PFSK-1 (cell line): Measurements from ENCODE around the gene GRM4.

Source experiments
- FOXP2 ChIP-seq: optimal IDR thresholded peaks from 2 replicates; pipeline ENCODE3; 2011; ENCODE audit warnings: borderline replicate concordance, control low read depth, inconsistent platforms; ENCODE audit not compliant: insufficient read depth; ENCODE audit errors: extremely low read length, extremely low read depth
- POLR2AphosphoS5 ChIP-seq: IDR thresholded peaks from 2 replicates; pipeline ENCODE4 v1.6.1; 2012; ENCODE audit warnings: low read depth, mild to moderate bottlenecking, control low read depth, low read length, moderate library complexity
- SIN3A ChIP-seq: IDR thresholded peaks from 2 replicates; pipeline ENCODE4 v1.6.1; 2012; ENCODE audit warnings: mild to moderate bottlenecking, low read length, moderate library complexity, borderline replicate concordance; ENCODE audit not compliant: insufficient read depth
- TAF1 ChIP-seq: IDR thresholded peaks from 2 replicates; pipeline ENCODE4 v1.6.1; 2012; ENCODE audit warnings: low read length, control low read depth, borderline replicate concordance; ENCODE audit not compliant: insufficient read depth
- TF ChIP-seq, protein P1 (sequence below), 2 experiments: IDR thresholded peaks; 2 replicates each; pipeline versions ENCODE4 v1.6.1 to v1.8.0; 2011 to 2012; ENCODE audit warnings: low read depth in 2 of 2, low read length in 2 of 2, control low read depth in 1 of 2, inconsistent platforms in 1 of 2, mild to moderate bottlenecking in 1 of 2, moderate library complexity in 1 of 2; ENCODE audit not compliant: insufficient read depth in 1 of 2

The GRM4 gene

DNA sequence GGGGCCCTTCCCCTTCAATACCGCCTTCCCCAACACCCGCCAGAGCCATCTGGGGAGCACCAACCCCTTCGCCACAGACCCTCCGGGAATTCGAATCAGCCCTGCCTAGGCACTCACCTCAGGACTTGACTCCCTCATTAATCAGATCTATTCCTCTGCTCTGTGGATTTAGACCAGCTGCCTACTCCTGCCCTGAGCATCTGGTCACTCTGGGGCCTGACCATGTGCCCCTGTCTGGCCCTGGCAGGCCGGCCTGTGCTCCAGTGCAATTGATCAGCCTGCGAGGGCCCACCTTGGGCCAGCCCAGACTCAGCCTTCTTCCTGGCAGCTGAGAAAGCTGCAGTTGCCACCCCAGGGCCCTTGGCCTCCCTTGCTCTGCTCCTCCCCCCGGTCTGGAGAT, 46.0 kb downstream of the GRM4 start:
- TF ChIP-seq, protein P1, sequence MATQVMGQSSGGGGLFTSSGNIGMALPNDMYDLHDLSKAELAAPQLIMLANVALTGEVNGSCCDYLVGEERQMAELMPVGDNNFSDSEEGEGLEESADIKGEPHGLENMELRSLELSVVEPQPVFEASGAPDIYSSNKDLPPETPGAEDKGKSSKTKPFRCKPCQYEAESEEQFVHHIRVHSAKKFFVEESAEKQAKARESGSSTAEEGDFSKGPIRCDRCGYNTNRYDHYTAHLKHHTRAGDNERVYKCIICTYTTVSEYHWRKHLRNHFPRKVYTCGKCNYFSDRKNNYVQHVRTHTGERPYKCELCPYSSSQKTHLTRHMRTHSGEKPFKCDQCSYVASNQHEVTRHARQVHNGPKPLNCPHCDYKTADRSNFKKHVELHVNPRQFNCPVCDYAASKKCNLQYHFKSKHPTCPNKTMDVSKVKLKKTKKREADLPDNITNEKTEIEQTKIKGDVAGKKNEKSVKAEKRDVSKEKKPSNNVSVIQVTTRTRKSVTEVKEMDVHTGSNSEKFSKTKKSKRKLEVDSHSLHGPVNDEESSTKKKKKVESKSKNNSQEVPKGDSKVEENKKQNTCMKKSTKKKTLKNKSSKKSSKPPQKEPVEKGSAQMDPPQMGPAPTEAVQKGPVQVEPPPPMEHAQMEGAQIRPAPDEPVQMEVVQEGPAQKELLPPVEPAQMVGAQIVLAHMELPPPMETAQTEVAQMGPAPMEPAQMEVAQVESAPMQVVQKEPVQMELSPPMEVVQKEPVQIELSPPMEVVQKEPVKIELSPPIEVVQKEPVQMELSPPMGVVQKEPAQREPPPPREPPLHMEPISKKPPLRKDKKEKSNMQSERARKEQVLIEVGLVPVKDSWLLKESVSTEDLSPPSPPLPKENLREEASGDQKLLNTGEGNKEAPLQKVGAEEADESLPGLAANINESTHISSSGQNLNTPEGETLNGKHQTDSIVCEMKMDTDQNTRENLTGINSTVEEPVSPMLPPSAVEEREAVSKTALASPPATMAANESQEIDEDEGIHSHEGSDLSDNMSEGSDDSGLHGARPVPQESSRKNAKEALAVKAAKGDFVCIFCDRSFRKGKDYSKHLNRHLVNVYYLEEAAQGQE (IDR thresholded peaks at IDR 0.05; ENCODE audit: insufficient read depth in 1 of 2, low read depth in 2 of 2, low read length in 2 of 2), result no peak
- TF ChIP-seq TAF1, result no peak
- TF ChIP-seq FOXP2, result no peak
- TF ChIP-seq SIN3A, result no peak
- TF ChIP-seq POLR2AphosphoS5, result no peak

DNA sequence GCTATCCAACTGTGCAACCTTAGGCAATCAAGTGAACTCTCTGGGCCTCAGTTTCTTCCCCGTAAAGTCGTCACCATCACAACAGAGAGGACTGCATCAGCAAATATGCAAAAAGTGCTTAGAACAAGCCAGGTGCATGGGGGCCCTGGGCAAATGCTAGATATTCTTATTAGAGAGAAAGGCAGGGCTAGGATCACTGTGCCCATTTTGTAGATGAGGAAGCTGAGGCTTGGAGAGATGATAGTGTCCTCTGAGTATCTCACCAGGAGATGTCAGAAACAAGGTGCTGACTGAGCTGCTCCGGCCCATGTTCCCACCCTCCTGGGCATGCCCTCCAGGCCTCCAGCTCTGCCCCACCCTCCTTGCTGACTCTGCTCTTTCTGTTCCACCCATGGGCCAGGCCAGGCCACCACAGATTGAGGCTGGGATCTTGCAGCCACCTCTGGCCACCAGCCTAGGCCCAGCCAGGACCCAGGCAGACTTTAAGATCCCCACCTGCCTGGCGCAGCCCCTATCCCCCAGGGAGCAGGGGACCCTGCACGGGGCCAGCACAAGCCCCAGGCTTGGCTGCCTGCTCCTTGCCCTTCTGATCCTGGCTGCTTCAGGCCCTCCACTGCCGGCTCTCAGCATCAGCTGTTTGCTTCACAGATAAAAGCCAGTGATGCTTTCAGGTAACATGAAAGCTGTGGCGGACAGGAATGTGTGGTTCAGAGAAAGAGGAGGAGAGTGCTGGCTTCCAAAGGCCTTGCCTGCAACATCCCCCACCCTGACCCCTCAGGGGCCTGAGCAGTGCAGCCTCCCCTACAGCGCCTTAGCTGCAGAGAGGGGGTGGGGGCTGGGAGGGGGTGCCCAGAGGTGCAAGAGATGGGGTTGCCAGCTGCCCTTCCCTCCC, 47.6 kb downstream of the GRM4 start:
- TF ChIP-seq SIN3A (no peak), POLR2AphosphoS5 (no peak)

DNA sequence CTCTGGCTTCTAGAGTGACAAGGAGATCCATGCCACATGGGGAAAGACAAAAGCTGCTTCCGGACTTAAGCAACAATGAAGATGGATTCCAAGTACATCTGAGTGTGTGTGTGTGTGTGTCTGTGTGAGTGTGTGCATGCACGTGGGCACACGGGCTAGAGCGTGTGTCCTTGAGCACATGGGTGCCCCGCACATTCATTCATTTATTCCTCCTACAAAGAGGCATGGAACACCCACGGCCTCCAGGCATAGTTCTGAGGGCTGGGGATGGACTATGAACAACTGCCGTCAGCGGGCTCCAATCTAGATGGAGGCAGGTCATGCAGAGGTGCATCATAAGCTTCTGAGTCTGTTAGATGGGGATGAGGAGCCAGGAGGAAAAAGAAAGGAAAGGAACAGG, 49.1 kb downstream of the GRM4 start:
- TF ChIP-seq, protein P1 (IDR thresholded peaks at IDR 0.05; ENCODE audit: insufficient read depth in 1 of 2, low read depth in 2 of 2, low read length in 2 of 2), result no peak
- TF ChIP-seq SIN3A, result no peak
- TF ChIP-seq TAF1, result no peak
- TF ChIP-seq POLR2AphosphoS5, result no peak
- TF ChIP-seq FOXP2, result no peak

DNA sequence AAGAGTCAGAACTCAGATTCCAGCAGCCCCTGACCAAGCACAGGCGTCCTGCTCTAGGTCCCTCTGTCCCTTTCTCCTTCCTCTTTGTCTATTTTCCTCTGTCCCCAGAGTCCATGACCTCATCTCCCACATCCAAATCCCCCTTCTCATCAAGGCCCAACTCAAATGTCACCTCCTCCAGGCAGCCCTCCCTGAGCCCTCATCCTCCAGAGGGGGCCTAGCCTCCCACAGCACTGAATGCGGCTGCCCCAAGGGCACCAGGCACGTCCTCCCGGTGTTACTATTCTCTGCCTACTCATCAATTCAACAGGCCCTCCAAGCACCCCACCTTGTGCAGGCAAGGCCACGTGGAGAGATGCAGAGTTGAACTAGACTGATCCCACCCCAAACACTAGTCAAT, 49.7 kb downstream of the GRM4 start:
- TF ChIP-seq SIN3A, result no peak
- TF ChIP-seq, protein P1 (IDR thresholded peaks at IDR 0.05; ENCODE audit: insufficient read depth in 1 of 2, low read depth in 2 of 2, low read length in 2 of 2), result no peak
- TF ChIP-seq TAF1, result no peak

DNA sequence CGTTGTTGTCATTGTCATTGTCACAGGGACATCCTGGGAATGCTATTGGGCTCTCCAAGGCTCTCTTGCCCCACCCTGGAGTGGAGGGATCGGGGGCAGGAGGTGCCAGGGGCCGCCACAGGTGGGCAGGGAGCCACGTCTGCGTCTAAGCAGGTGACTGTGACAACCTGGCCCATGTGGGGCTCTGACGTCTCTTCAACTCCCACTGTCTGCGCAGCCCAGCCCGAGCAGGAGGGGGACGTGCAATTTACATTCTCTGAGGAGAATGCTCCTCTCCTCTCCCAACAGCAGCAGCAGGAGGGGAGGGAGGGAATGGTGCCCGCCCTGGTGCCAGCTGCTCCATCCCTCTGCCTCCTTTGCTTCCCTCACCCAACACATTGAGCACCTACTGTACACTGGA, 50.1 kb downstream of the GRM4 start:
- no peak for TF ChIP-seq SIN3A
- TF ChIP-seq TAF1, result no peak
- TF ChIP-seq FOXP2, result no peak
- TF ChIP-seq, protein P1 (IDR thresholded peaks at IDR 0.05; ENCODE audit: insufficient read depth in 1 of 2, low read depth in 2 of 2, low read length in 2 of 2), result no peak
